ENCODE measurements around the gene CACNA2D1. TPM values are rescaled to one million over a fixed set of nuclear protein-coding genes. Genes with fewer than 3 reads are reported as not detected.

Gene CACNA2D1
- total RNA-seq, 2 donors from 2014 or later = 5.4 to 32.0 TPM

- DNase-seq (no peak), ATAC-seq (no peak)
- WGBS, 2 donors = 55 to 70% methylated on average over 3 of the region's 3 CpGs
- no peaks in the 10 kb centered on the region for H3K9me3 ChIP-seq
- intact Hi-C loops (cut with DNase I) = no loop called here
- H3K36me3 ChIP-seq (replicated peaks in 1 of 2; ENCODE audit: insufficient read depth in 1 of 2, low read depth in 2 of 2) = no peaks in the 10 kb centered on the region
- TF ChIP-seq CTCF (IDR thresholded peaks at IDR 0.05) = no peak
- no peak for TF ChIP-seq POLR2A (IDR thresholded peaks at IDR 0.05)
- no peak overlapping the region for H3K4me3 ChIP-seq
- H3K27me3 ChIP-seq = no peaks in the 10 kb centered on the region
- no peaks in the 10 kb centered on the region for H3K4me1 ChIP-seq
- H3K27ac ChIP-seq = no peak overlapping the region
These were observed 179.4 kb downstream of the CACNA2D1 start for GRCh38 chr7:82263920-82264782.

GRCh38 chr7:82258181-82258580 lies 185.4 kb downstream of the CACNA2D1 start:
- intact Hi-C loops (cut with DNase I) = no loop called here
- ATAC-seq (no peak), DNase-seq (no peak)
- no peak overlapping the region for H3K4me3 ChIP-seq
- WGBS, 2 donors = 46 to 54% methylated on average over 2 of the region's 2 CpGs
- no peak overlapping the region for H3K27ac ChIP-seq
- H3K27me3 ChIP-seq = no peaks in the 10 kb centered on the region
- no peaks in the 10 kb centered on the region for H3K4me1 ChIP-seq
- H3K36me3 ChIP-seq (replicated peaks in 1 of 2; ENCODE audit: insufficient read depth in 1 of 2, low read depth in 2 of 2) = no peaks in the 10 kb centered on the region
- TF ChIP-seq POLR2A (IDR thresholded peaks at IDR 0.05) (no peak), CTCF (IDR thresholded peaks at IDR 0.05) (no peak)
- H3K9me3 ChIP-seq = no peaks in the 10 kb centered on the region

- no peak for ATAC-seq
- TF ChIP-seq CTCF (IDR thresholded peaks at IDR 0.05) (no peak), POLR2A (IDR thresholded peaks at IDR 0.05) (no peak)
- Histone ChIP-seq H3K9me3 (no peaks in the 10 kb centered on the region), H3K4me1 (no peaks in the 10 kb centered on the region), H3K27me3 (no peaks in the 10 kb centered on the region), H3K4me3 (no peak overlapping the region), H3K27ac (no peak overlapping the region), H3K36me3 (replicated peaks in 1 of 2; ENCODE audit: insufficient read depth in 1 of 2, low read depth in 2 of 2) (no peaks in the 10 kb centered on the region)
- WGBS, 2 donors = 23 to 28% methylated on average over 2 of the region's 2 CpGs
- DNase-seq = no peak
- intact Hi-C loops (cut with DNase I) = no loop called here
These were observed 186.4 kb downstream of the CACNA2D1 start for GRCh38 chr7:82257118-82257695.

GRCh38 chr7:82255706-82256105 lies 187.9 kb downstream of the CACNA2D1 start:
- intact Hi-C loops (cut with DNase I) = no loop called here
- H3K27me3 ChIP-seq = no peaks in the 10 kb centered on the region
- no peaks in the 10 kb centered on the region for H3K9me3 ChIP-seq
- H3K4me3 ChIP-seq = no peak overlapping the region
- ATAC-seq (no peak), DNase-seq (no peak)
- TF ChIP-seq CTCF (IDR thresholded peaks at IDR 0.05) = no peak
- no peak for TF ChIP-seq POLR2A (IDR thresholded peaks at IDR 0.05)
- no peak overlapping the region for H3K27ac ChIP-seq
- no peaks in the 10 kb centered on the region for H3K36me3 ChIP-seq (replicated peaks in 1 of 2; ENCODE audit: insufficient read depth in 1 of 2, low read depth in 2 of 2)
- no peaks in the 10 kb centered on the region for H3K4me1 ChIP-seq
- WGBS, 2 donors = 66 to 75% methylated on average over 3 of the region's 3 CpGs
